AG09319 (cell line): ENCODE data around the gene ARTN.

Experiments
- DNase-seq: peaks from one replicate; pipeline ENCODE4 v3.0.0-alpha.2; 2010; ENCODE audit warnings: low read depth; ENCODE audit errors: extremely low read depth
- CTCF ChIP-seq: IDR thresholded peaks from 2 replicates; pipeline ENCODE4 v1.5.1; 2011; ENCODE audit warnings: low read depth, mild to moderate bottlenecking, inconsistent platforms, low read length, moderate library complexity

Gene ARTN

DNA sequence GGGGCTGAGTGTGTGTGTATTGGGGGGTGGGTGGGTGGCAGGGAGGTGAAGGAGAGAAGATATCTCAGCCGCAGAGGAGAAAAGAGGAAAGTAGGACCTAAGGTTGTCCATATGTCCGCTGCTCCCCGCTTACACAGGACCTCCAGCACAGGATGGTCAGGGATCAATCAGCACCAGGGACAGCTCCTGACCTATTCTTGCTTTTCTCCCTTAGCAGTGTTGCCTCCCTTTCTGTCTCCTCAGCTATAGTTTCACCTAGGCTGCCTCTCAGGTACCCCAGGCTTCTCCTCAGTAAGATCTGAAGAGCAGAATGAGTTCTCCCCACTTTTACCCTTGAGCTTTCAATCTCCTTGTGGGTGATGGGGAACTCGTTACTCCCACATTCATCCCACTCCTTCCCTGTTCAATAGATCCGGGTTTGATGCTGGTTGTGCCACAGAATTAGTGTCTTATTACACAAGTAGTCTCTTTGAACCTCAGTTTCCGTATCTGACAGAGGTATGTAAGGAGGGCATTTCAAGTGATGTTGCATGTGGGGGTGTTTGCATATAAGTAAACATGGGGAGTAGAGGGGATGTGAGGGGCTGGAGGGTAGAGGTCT lies 34.8 kb downstream of the ARTN start:
- DNase-seq: no peak
- no peak for TF ChIP-seq CTCF

DNA sequence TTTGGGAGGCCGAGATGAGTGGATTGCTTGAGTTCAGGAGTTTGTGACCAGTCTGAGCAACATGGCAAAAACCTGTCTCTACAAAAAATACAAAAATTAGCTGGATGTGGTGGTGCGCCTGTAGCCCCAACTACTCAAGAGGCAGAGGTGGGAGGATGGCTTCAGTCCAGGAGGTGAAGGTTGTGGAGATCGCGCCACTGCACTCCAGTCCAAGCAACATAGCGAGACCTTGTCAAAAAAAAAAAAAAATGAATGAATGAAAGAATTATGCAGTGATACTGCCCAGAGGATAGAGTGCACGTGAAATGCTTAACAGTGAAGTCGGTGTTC lies 35.8 kb downstream of the ARTN start:
- DNase-seq: no peak
- no peak for TF ChIP-seq CTCF

DNA sequence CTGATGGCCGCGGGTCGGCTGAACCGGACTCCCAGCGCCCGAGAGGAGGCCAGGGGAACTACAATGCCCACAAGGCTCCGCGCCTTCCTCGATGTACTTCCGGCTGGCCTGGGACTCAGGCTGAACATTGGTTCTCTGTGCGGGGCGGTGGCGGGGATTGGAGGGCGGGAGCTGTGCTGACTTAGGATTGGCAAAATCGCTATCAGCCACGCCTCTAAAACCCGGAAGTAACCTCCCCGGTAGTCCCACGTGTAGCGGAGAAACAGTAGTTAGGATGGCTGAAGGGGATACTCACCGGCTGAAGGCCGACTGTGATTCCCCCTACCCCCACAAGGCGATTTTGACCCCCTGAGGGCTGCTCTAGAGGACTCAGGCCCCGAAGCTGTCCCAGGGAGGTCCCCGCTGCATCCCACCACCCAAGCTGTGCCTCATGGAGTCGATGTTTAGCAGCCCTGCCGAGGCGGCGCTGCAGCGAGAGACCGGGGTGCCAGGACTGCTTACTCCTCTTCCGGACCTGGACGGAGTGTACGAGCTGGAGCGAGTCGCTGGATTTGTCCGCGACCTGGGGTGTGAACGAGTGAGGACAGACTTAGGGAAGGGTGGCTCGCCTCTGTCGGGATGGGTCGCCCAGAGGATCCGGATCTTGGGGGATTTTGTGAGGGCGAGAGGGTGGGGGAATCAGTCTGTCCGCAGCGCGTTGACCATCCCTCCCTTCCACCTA lies 36.3 kb downstream of the ARTN start, which contains the start of gene DPH2:
Gene DPH2, plus strand, starts transcription at position 265 of the 721 bp plus-strand sequence. Its CDS starts 166 bp downstream, at position 431.
- no peak for TF ChIP-seq CTCF
- peak; percentile 88 for DNase-seq

GRCh38 chr1:43970502-43970901 lies 36.9 kb downstream of the ARTN start:
- TF ChIP-seq CTCF: no peak
- no peak for DNase-seq

- no peak for DNase-seq
- no peak for TF ChIP-seq CTCF
Measured at GRCh38 chr1:43970911-43971310, 37.3 kb downstream of the ARTN start.

- DNase-seq: no peak
- no peak for TF ChIP-seq CTCF
Measured at GRCh38 chr1:43971336-43971980, 37.9 kb downstream of the ARTN start.

DNA sequence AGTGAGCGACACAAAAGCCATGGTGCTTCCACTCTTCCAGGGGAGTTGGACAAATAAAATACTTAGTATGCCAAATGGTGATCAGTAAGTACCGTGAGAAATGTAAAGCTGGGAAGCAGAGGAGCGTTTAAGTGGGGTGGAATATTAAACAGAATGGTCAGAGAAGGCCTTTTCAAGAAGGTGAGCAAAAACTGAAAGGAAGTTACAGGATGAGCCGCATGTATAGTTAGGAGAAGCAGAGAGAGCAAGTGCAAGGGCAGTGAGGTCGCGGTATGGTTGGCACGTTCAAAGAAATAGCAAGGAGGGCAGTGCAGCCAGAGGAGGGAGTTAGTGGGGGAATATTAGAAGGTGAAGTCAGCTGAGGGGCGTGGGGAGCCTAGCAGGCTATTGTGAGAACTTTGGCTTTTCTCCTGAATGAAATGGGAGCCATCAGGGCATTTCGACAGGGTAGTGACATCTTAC lies 40.4 kb downstream of the ARTN start:
- no peak for DNase-seq
- TF ChIP-seq CTCF: no peak
